Cardiac muscle cell (in vitro differentiated cells and primary cell): ENCODE data around the gene SPAG16. TPM values are rescaled to one million over a fixed set of nuclear protein-coding genes. Genes with fewer than 3 reads are reported as not detected.
A peak's percentile ranks its signal among the peaks of the same experiment; 100 is the strongest.

ENCODE experiments used
- DNase-seq, 2 donors: peaks; one replicate each; pipeline versions ENCODE4 v3.0.0 to v3.0.0-alpha.2; 2010 to 2017; ENCODE audit warnings: low read depth in 1 of 2, low spot score in 1 of 2
- H3K27ac ChIP-seq: fragments of 200-600 bp; sonication (generic); 2 replicates; pipeline ENCODE4 v1.5.1; 2016
- H3K27me3 ChIP-seq: fragments of 200-600 bp; sonication (generic); 2 replicates; pipeline ENCODE4 v1.6.0; 2016; ENCODE audit warnings: control low read depth
- H3K36me3 ChIP-seq: fragments of 200-600 bp; sonication (generic); 2 replicates; pipeline ENCODE4 v1.5.1; 2016; ENCODE audit warnings: control low read depth
- H3K4me1 ChIP-seq: fragments of 200-600 bp; sonication (generic); 2 replicates; pipeline ENCODE4 v1.8.1; 2017; ENCODE audit warnings: low read depth, mild to moderate bottlenecking, mixed run types
- H3K4me3 ChIP-seq: fragments of 200-600 bp; sonication (generic); 2 replicates; pipeline ENCODE4 v1.5.1; 2016; ENCODE audit warnings: mild to moderate bottlenecking
- H3K9me3 ChIP-seq: fragments of 200-600 bp; sonication (generic); 2 replicates; pipeline ENCODE4 v1.5.1; 2017; ENCODE audit warnings: low read depth, mild to moderate bottlenecking, control low read depth
- polyA plus RNA-seq: library from polyadenylated mRNA; unstranded; fragments of >200 nt; fragmentation: Nextera tagmentation; extraction: Ambion mirVana; gene quantifications from 2 replicates; pipeline ENCODE4 v1.2.1, GENCODE V29; 2016
- total RNA-seq: library from RNA; depleted of rRNA; stranded (reverse); fragments of >200 nt; gene quantifications from 2 replicates; pipeline ENCODE4 v1.2.3, GENCODE V29; 2016
- TF ChIP-seq, protein P1 (sequence below): IDR thresholded peaks from 2 replicates; pipeline ENCODE4 v1.5.1; 2012; ENCODE audit warnings: low read depth, mild to moderate bottlenecking, low read length

The SPAG16 gene
- total and polyA plus RNA-seq, 2 experiments from 2014 or later, result 32.8 to 57.9 TPM

DNA sequence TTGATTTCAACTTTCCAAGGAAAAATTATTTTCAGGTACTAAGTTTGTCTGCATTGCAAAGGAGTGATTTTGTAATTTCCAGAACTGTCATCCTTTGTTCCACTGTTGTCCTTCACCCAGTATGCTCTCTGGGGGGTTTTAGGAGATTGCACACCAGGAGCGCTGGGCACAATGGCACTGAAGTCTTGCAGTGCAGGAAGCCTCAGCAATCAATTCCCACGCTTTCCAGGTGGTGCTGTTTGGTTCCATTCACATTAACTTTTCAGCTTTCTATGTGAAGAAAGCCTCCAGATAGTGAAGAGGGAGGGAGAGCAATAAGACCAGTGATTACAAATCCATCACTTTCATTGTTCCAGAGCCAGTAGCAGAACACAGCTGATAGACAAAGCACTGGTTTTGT is 782.6 kb downstream of the SPAG16 start:
- no peaks in the 10 kb centered on the region for H3K36me3 ChIP-seq
- no peaks in the 10 kb centered on the region for H3K9me3 ChIP-seq
- no peaks in the 10 kb centered on the region for H3K27me3 ChIP-seq
- no peak overlapping the region for H3K27ac ChIP-seq
- H3K4me1 ChIP-seq, result no peaks in the 10 kb centered on the region
- DNase-seq, result no peak
- H3K4me3 ChIP-seq, result no peak overlapping the region
- TF ChIP-seq, protein P1, sequence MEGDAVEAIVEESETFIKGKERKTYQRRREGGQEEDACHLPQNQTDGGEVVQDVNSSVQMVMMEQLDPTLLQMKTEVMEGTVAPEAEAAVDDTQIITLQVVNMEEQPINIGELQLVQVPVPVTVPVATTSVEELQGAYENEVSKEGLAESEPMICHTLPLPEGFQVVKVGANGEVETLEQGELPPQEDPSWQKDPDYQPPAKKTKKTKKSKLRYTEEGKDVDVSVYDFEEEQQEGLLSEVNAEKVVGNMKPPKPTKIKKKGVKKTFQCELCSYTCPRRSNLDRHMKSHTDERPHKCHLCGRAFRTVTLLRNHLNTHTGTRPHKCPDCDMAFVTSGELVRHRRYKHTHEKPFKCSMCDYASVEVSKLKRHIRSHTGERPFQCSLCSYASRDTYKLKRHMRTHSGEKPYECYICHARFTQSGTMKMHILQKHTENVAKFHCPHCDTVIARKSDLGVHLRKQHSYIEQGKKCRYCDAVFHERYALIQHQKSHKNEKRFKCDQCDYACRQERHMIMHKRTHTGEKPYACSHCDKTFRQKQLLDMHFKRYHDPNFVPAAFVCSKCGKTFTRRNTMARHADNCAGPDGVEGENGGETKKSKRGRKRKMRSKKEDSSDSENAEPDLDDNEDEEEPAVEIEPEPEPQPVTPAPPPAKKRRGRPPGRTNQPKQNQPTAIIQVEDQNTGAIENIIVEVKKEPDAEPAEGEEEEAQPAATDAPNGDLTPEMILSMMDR, result no peak

DNA sequence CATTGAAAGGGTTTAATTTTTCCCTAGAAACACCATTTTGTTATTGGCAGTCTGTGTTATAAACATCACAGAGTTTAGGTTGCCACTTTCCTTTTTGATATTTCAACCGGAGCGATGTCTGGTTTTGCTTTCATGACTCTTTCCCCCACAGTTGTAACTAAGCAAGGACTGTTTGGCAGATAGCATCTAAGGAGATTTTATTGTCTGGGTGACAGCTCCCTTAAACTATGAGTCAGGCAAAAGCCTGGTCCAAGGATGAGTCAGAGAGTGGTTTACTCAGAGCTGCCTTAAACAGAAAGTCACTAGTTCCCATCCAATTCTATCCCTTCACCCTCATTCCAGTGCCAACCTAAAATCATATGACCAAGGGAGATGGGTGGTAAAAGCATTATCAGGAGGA is 785.0 kb downstream of the SPAG16 start:
- H3K4me1 ChIP-seq, result no peaks in the 10 kb centered on the region
- H3K27me3 ChIP-seq, result no peaks in the 10 kb centered on the region
- no peak overlapping the region for H3K4me3 ChIP-seq
- TF ChIP-seq, protein P1, result no peak
- DNase-seq, result peak in 1 of 2 donors; percentile 82
- no peaks in the 10 kb centered on the region for H3K36me3 ChIP-seq
- no peak overlapping the region for H3K27ac ChIP-seq
- H3K9me3 ChIP-seq, result no peaks in the 10 kb centered on the region

DNA sequence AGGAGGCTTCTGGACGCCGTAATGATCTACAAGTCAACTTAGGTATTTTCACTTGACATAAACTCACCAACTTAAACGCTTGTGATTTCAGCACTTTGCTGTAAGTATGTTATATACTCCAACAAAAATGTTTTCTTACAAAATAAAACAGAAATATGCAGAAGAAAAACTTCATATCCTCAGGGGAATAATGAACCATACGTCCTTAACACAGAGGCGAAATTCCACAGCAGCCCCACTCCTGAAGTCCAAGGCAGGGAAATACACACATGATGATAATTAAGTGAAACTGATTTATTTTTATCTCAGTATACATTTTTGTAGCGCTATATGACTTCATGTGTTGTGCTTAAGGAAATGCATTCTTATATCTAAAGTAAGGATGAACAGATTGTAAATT is 791.2 kb downstream of the SPAG16 start:
- no peaks in the 10 kb centered on the region for H3K4me1 ChIP-seq
- H3K36me3 ChIP-seq, result no peaks in the 10 kb centered on the region
- no peaks in the 10 kb centered on the region for H3K27me3 ChIP-seq
- H3K27ac ChIP-seq, result no peak overlapping the region
- TF ChIP-seq, protein P1, result no peak
- DNase-seq, result peak in 1 of 2 donors; percentile 9
- H3K4me3 ChIP-seq, result no peak overlapping the region
- H3K9me3 ChIP-seq, result no peaks in the 10 kb centered on the region

DNA sequence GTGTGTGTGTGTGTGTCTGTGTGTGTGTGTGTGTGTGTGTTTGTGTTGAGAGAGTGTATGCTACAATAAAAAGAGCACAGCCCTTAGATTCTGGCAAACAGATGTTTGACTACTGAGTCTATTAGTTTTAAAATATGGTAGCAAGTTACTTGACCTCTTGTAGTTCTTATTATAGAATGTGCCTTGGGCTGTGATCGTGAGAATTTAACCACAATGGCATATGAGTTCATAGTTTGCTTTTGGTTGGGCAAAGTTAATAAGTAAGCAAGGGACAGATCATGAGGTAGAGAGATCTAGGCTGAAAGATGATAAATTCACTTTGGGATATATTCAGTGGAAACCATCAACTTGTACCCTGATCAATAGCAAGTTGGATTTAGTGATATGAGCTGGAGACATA is 792.3 kb downstream of the SPAG16 start:
- no peak for DNase-seq

DNA sequence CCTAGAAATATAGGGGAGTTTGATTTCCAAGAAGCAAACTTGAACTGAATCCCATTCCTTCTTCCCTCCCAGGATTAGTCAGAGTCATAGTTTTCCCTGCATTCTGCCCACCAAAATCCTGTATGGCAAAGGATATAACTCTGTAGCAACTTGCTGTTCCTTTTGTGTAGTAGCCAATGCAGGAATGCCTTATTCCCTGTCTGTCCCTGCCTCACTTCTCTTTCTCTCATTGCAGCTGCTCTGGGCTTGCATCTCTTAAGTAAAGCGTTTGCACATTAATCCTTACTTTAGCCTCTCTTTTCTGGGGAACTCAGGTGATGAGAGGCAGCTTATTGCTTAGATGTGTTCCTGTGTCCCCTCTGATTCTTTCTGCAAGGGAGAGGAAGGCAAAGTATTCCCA is 793.5 kb downstream of the SPAG16 start:
- no peaks in the 10 kb centered on the region for H3K4me1 ChIP-seq
- H3K9me3 ChIP-seq, result no peaks in the 10 kb centered on the region
- no peak overlapping the region for H3K27ac ChIP-seq
- H3K36me3 ChIP-seq, result no peaks in the 10 kb centered on the region
- no peak overlapping the region for H3K4me3 ChIP-seq
- TF ChIP-seq, protein P1, result no peak
- DNase-seq, result no peak
- no peaks in the 10 kb centered on the region for H3K27me3 ChIP-seq

More for the DNA sequence above, 792.3 kb downstream of the SPAG16 start:
- no peak overlapping the region for H3K27ac ChIP-seq
- TF ChIP-seq, protein P1, result no peak
- H3K4me1 ChIP-seq, result no peaks in the 10 kb centered on the region
- no peaks in the 10 kb centered on the region for H3K36me3 ChIP-seq
- H3K9me3 ChIP-seq, result no peaks in the 10 kb centered on the region
- no peaks in the 10 kb centered on the region for H3K27me3 ChIP-seq
- no peak overlapping the region for H3K4me3 ChIP-seq

DNA sequence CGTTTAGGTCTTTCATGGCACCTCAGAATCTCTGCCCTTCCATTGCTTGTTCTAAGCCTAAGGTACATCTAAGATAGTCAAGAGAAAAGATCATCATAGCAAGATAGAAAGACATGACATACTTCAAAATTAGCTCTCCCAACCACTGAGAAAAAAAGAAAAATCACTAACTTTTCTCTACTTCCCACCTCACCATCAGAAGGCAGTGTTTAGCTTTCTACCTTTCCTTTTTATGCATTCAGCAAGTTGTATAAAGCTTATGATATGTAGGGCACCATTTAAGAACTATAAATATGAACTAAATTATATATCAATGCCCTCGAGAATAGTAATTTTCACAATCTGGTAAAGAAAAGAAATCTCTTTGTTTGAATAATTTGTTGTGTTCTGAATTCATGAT is 794.8 kb downstream of the SPAG16 start:
- Histone ChIP-seq H3K27ac (no peak overlapping the region), H3K4me1 (no peaks in the 10 kb centered on the region), H3K4me3 (no peak overlapping the region), H3K9me3 (no peaks in the 10 kb centered on the region), H3K36me3 (no peaks in the 10 kb centered on the region), H3K27me3 (no peaks in the 10 kb centered on the region)
- no peak for DNase-seq
- TF ChIP-seq, protein P1, result no peak
